Measurements from ENCODE around the gene BGN.

DNA sequence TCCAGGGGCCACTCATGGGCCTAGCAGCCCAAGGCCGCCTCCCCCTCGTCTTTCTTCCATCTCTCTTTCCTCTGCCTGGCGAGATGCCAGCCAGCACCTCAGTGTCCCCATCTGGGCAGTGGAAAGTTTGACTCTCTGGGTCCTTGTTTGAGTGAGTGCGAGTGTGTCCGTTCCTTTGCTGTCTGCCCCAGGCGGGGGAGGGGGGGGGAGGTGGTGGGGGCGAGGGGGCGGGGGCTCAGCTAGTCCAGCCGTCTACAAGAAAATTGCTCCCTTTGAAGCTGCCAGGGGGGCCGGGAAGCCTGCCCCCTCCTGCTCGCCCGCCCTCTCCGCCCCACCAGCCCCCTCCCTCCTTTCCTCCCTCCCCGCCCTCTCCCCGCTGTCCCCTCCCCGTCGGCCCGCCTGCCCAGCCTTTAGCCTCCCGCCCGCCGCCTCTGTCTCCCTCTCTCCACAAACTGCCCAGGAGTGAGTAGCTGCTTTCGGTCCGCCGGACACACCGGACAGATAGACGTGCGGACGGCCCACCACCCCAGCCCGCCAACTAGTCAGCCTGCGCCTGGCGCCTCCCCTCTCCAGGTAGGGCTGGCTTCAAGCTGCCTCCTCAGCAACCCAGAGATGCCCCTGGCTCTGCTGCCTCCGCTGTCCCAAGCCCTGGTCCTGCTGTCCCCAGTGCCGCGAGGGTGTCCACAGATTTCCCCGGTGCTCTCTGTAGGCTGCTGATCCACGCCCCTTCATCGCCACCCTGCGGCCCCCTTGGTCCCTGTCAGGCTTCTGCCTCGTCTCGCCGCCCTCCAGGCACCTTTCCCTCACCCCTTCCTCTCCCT lies at the start of gene BGN:
- TF ChIP-seq POLR2A (IDR thresholded peaks at IDR 0.05; ENCODE audit: low read depth, low read length): no peak
- TF ChIP-seq POLR2AphosphoS5 (IDR thresholded peaks at IDR 0.05; ENCODE audit: low read depth, low read length): no peak

Measured in GM12891 (cell line).